Esophagus squamous epithelium (tissue), 4 donors: ENCODE data around the gene CHID1.

Experiments
- POLR2A ChIP-seq, 4 donors: fragments of 450-650 bp; IDR thresholded peaks; one replicate each; pipeline ENCODE4 v1.6.1; 2017; ENCODE audit warnings: antibody characterized with exemption in 4 of 4, mild to moderate bottlenecking in 4 of 4, moderate library complexity in 3 of 4
- TF ChIP-seq, protein P1 (sequence below), 6 experiments: fragments of 450-650 bp in 4 of 6; fragments of 200-600 bp in 2 of 6; sonication (generic) in 2 of 6; IDR thresholded peaks; one replicate each; pipeline ENCODE4 v1.5.1; 2016 to 2019; ENCODE audit warnings: antibody characterized with exemption in 6 of 6, mild to moderate bottlenecking in 4 of 6, moderate library complexity in 4 of 6

DNA sequence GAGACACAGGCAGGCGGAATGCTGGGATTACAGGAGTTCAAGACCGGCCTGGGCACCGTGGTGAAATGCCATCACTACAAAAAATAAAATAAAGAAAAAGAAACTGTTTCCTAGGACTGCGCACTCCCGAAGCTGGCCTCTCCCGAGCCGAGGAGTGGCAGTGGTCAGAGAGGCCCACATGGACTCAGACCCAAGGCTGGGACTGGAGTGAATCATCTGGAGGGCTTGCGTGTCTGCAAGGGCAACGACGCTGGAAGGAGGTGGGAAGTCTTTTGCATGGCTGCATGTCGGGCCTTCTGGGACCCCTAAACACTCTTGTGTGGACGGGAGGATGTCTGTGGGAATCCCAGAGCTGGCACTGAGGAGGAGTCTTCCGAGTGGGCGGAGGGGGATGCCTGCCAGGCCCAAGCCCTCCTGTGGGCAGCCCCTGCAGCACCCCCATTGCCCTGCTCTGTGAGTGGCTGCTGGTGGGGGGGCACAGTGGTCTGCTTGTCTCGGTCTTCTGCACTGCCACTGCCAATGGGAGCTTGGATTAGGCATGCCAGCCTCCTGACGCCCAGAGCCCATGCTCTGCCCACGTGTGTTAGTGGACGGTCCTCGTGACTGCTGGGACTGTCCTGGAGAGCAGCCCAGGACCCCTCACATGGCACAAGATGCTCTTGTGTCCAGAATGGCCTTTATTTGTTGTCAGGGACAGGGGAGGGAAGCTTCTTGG, 13.2 kb upstream of the CHID1 start:
- TF ChIP-seq, protein P1, sequence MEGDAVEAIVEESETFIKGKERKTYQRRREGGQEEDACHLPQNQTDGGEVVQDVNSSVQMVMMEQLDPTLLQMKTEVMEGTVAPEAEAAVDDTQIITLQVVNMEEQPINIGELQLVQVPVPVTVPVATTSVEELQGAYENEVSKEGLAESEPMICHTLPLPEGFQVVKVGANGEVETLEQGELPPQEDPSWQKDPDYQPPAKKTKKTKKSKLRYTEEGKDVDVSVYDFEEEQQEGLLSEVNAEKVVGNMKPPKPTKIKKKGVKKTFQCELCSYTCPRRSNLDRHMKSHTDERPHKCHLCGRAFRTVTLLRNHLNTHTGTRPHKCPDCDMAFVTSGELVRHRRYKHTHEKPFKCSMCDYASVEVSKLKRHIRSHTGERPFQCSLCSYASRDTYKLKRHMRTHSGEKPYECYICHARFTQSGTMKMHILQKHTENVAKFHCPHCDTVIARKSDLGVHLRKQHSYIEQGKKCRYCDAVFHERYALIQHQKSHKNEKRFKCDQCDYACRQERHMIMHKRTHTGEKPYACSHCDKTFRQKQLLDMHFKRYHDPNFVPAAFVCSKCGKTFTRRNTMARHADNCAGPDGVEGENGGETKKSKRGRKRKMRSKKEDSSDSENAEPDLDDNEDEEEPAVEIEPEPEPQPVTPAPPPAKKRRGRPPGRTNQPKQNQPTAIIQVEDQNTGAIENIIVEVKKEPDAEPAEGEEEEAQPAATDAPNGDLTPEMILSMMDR (IDR thresholded peaks at IDR 0.05): no peak
- no peak for TF ChIP-seq POLR2A (IDR thresholded peaks at IDR 0.05)
